ENCODE data around the gene TRIM8. TPM values are rescaled to one million over a fixed set of nuclear protein-coding genes. Genes with fewer than 3 reads are reported as not detected.
A peak's percentile ranks its signal among the peaks of the same experiment; 100 is the strongest.

TRIM8 gene
- total RNA-seq, 1 donor from 2014 or later = 48.2 TPM

DNA sequence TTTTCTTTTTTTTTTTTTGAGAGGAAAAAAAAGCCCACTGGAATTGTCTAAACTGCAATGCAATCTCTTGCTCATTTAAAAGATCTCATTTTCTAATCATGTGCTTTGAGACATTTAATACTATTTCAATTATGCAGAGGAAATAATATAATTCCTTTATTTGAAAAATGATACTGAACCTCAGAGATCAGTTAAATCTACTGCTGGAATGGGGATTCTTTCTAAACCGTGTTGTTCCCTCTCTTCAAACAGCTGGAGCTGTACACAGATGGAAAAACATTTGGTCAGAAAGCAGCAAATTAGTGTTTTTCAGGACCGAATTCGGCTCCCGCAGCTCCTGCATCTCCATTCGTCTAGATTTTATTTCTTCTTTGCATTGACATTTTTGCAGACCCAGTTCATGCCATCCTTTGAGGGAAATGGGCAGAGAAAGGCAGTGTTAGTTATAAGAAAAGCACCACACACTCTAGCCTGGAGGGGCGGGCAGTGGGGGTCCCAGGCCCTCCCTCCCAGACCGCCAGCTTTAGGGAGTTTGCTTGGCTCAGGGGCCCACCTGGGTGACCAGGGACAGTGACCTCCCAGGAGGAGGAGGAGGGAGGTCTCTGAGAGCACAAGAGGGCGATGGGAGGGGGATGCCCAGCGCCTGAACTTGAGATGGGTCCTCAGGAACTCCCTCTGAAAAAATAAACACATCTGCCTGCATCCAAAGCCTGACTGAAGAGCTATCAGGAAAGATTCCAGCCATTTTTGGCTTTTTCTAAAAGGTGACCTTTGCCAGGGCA is 32.4 kb downstream of the TRIM8 start:
- TF ChIP-seq, protein P1, sequence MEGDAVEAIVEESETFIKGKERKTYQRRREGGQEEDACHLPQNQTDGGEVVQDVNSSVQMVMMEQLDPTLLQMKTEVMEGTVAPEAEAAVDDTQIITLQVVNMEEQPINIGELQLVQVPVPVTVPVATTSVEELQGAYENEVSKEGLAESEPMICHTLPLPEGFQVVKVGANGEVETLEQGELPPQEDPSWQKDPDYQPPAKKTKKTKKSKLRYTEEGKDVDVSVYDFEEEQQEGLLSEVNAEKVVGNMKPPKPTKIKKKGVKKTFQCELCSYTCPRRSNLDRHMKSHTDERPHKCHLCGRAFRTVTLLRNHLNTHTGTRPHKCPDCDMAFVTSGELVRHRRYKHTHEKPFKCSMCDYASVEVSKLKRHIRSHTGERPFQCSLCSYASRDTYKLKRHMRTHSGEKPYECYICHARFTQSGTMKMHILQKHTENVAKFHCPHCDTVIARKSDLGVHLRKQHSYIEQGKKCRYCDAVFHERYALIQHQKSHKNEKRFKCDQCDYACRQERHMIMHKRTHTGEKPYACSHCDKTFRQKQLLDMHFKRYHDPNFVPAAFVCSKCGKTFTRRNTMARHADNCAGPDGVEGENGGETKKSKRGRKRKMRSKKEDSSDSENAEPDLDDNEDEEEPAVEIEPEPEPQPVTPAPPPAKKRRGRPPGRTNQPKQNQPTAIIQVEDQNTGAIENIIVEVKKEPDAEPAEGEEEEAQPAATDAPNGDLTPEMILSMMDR (IDR thresholded peaks at IDR 0.05) = no peak
- Mint-ChIP-seq H3K36me3 (ENCODE audit: low read depth) (peaks cover 2% of the 10 kb centered on the region), H3K4me3 (no peak overlapping the region), H3K27me3 (no peaks in the 10 kb centered on the region), H3K9me3 (no peaks in the 10 kb centered on the region), H3K4me1 (peaks cover 45% of the 10 kb centered on the region), H3K27ac (peak overlapping the region; percentile 31)
- intact Hi-C loops (cut with micrococcal nuclease) = loop anchor here (2.0 to 5.0 kb wide), 2 partner anchors 30 to 36 kb away; partner anchors contain the start of genes ARL3 and SFXN2
- ChIA-PET POLR2A (interaction anchor here (0.6 to 4.4 kb wide), 10 partner anchors 12 to 1014 kb away, joined by 3 to 78 read pairs (median 10); partner anchors contain the start of genes ARL3, FBXL15, SFXN2 and TRIM8), CTCF (interaction anchor here (1.3 to 2.5 kb wide), 2 partner anchors 32 to 37 kb away, joined by 6 to 10 read pairs; partner anchors contain the start of genes ARL3, SFXN2 and TRIM8)
- DNase-seq = no peak
- no peak for ATAC-seq (ENCODE audit: low read depth)

- intact Hi-C loops (cut with micrococcal nuclease) = loop anchor here (2.0 to 5.0 kb wide), 2 partner anchors 31 to 35 kb away; partner anchors contain the start of genes ARL3 and SFXN2
- ChIA-PET POLR2A (interaction anchor here (1.0 to 4.4 kb wide), 4 partner anchors 11 to 35 kb away, joined by 3 to 78 read pairs (median 8); partner anchors contain the start of gene TRIM8), CTCF (interaction anchor here (1.0 to 2.5 kb wide), 5 partner anchors 31 to 224 kb away, joined by 3 to 10 read pairs (median 3); partner anchors contain the start of gene TRIM8)
- ATAC-seq (ENCODE audit: low read depth) (no peak), DNase-seq (no peak)
- no peaks in the 10 kb centered on the region for H3K9me3 Mint-ChIP-seq
- H3K4me1 Mint-ChIP-seq = peaks cover 45% of the 10 kb centered on the region
- H3K27me3 Mint-ChIP-seq = no peaks in the 10 kb centered on the region
- H3K4me3 Mint-ChIP-seq = no peak overlapping the region
- TF ChIP-seq, protein P1 (IDR thresholded peaks at IDR 0.05) = no peak
- peaks cover 7% of the 10 kb centered on the region for H3K36me3 Mint-ChIP-seq (ENCODE audit: low read depth)
- H3K27ac Mint-ChIP-seq = peak overlapping the region; percentile 31
Observed at GRCh38 chr10:102677331-102678067, 33.2 kb downstream of the TRIM8 start.

GRCh38 chr10:102678068-102678400 is 33.8 kb downstream of the TRIM8 start:
- no peak overlapping the region for H3K4me3 Mint-ChIP-seq
- no peak overlapping the region for H3K27ac Mint-ChIP-seq
- H3K27me3 Mint-ChIP-seq = no peaks in the 10 kb centered on the region
- TF ChIP-seq, protein P1 (IDR thresholded peaks at IDR 0.05) = no peak
- ChIA-PET CTCF (interaction anchor here (1.0 to 1.4 kb wide), 4 partner anchors 32 to 224 kb away, joined by 3 read pairs; no protein-coding TSS in a partner anchor), POLR2A (interaction anchor here (1.2 to 2.1 kb wide), 2 partner anchors 32 to 36 kb away, joined by 8 to 9 read pairs; no protein-coding TSS in a partner anchor)
- intact Hi-C loops (cut with micrococcal nuclease) = loop anchor here (5.0 kb wide), 1 partner anchor 34 kb away; the partner anchor contains the start of genes ARL3 and SFXN2
- no peaks in the 10 kb centered on the region for H3K9me3 Mint-ChIP-seq
- peaks cover 7% of the 10 kb centered on the region for H3K36me3 Mint-ChIP-seq (ENCODE audit: low read depth)
- H3K4me1 Mint-ChIP-seq = peaks cover 42% of the 10 kb centered on the region
- no peak for DNase-seq
- no peak for ATAC-seq (ENCODE audit: low read depth)

DNA sequence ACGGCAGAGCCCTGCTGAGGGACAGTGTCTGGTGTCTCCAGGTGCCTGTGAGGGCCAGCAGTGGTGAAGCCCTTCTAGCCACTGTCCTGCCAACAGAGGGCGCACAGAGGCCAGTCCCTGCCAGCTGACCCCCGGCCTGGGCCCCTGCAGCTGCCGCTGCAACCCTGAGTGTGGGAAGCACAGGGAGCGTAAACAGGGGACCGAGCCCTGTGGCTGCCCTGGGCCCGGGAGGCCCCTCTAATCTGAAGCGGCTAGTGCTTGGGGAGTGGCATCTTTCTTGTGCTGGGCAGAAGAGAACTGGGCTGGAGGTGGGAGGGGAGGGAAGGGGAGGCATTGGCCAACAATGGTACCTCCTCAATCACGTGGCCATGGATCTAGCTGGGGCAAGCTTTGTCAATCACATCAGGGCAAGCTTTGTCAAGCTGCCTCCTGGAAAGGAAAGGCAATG is 34.6 kb downstream of the TRIM8 start:
- ChIA-PET POLR2A (interaction anchor here (1.2 to 2.1 kb wide), 2 partner anchors 33 to 37 kb away, joined by 8 to 9 read pairs; no protein-coding TSS in a partner anchor), CTCF (interaction anchor here (0.8 to 1.5 kb wide), 7 partner anchors 9 to 223 kb away, joined by 3 to 4 read pairs (median 3); no protein-coding TSS in a partner anchor)
- TF ChIP-seq, protein P1 (IDR thresholded peaks at IDR 0.05) = no peak
- Mint-ChIP-seq H3K4me3 (no peak overlapping the region), H3K4me1 (peaks cover 34% of the 10 kb centered on the region), H3K27me3 (no peaks in the 10 kb centered on the region), H3K36me3 (ENCODE audit: low read depth) (peaks cover 9% of the 10 kb centered on the region), H3K27ac (no peak overlapping the region), H3K9me3 (no peaks in the 10 kb centered on the region)
- DNase-seq = peak; percentile 34
- intact Hi-C loops (cut with micrococcal nuclease) = loop anchor here (5.0 kb wide), 1 partner anchor 33 kb away; the partner anchor contains the start of genes ARL3 and SFXN2
- ATAC-seq (ENCODE audit: low read depth) = no peak
